ENCODE data around the gene TOPBP1.

Gene TOPBP1

DNA sequence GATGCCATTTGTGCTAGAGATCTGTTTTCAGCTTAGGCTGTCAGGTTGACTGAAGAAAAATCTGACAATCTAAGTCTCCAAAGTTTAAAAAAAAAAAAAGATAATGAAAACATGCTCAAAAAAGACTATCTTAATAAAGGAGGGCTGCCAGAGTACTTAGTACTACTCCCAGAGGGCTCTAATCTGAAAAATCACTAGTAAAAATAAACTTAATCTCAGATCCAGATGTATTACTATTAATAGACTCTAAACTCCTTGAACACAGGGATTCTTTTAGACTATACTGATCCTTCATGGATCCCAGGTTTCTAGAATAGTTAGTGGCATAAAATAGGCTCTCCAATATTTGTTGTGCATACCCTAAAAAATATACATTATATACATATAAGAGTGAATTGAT is 34.0 kb downstream of the TOPBP1 start:
- DNase-seq (ENCODE audit: low spot score in 2 of 2) (no peak), ATAC-seq (replicated peaks; ENCODE audit: extremely low read depth, poor library complexity, severe bottlenecking) (no peak)
- H3K27me3 Mint-ChIP-seq: no peaks in the 10 kb centered on the region
- H3K4me3 Mint-ChIP-seq: no peak overlapping the region
- H3K36me3 Mint-ChIP-seq (ENCODE audit: insufficient read depth): peaks cover 47% of the 10 kb centered on the region
- no peaks in the 10 kb centered on the region for H3K4me1 Mint-ChIP-seq
- H3K9me3 Mint-ChIP-seq: no peaks in the 10 kb centered on the region
- H3K27ac Mint-ChIP-seq (ENCODE audit: low read depth): no peak overlapping the region

DNA sequence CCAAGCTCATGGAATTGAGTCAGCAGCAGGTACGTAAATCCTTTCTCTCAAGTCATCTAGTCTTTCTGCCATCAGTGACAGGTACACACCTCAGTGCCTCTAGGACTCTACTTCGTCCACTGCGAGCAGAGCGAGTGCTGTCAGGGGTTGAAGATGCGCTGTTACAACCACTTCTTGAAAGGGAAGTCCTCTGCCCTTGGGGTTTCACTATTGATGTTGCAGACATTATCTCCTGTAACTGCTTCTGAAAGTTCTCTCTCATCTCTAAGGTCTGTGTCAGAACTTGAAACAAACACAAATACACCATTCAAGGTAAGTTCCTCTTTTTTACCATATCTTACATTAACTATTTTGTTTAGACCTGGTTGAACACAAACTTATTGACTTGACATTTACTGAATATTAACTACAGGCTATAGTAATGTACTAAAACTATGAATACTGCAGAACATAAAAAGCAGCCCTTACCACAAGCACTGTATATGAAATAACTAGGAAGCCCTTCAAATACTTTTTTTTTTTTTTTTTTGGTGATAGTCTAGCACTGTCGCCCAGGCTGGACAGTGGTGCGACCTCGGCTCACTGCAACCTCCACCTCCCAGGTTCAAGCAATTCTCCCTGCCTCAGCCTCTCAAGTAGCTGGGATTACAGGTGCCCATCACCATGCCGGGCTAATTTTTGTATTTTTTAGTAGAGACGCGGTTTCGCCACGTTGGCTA is 41.5 kb downstream of the TOPBP1 start:
- Mint-ChIP-seq H3K4me3 (no peak overlapping the region), H3K4me1 (no peaks in the 10 kb centered on the region), H3K27me3 (no peaks in the 10 kb centered on the region), H3K9me3 (no peaks in the 10 kb centered on the region), H3K36me3 (ENCODE audit: insufficient read depth) (peaks cover 61% of the 10 kb centered on the region), H3K27ac (ENCODE audit: low read depth) (no peak overlapping the region)
- ATAC-seq (replicated peaks; ENCODE audit: extremely low read depth, poor library complexity, severe bottlenecking) (no peak), DNase-seq (ENCODE audit: low spot score in 2 of 2) (no peak)

DNA sequence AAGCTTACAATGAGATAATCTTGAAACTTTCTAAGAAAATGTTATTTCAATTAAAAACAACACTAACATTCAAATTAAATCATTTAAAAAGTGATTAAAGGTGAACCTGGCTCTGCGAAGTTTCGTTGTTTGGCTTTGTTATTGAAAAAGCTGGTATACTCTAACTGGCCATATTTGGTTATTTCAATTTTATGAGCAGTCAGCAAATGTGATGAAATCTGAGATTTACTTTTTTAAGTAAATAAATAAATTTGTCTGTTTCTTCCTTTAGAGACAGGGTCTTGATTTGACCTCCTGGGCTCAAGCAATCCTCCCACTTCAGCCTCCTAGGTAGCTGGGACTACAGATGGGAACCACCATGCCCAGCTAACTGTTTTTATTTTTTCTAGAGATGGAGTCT is 50.2 kb downstream of the TOPBP1 start:
- DNase-seq (ENCODE audit: low spot score in 2 of 2) (no peak), ATAC-seq (replicated peaks; ENCODE audit: extremely low read depth, poor library complexity, severe bottlenecking) (no peak)
- Mint-ChIP-seq H3K4me1 (no peaks in the 10 kb centered on the region), H3K4me3 (no peak overlapping the region), H3K27me3 (no peaks in the 10 kb centered on the region), H3K9me3 (no peaks in the 10 kb centered on the region), H3K36me3 (ENCODE audit: insufficient read depth) (peaks cover 46% of the 10 kb centered on the region), H3K27ac (ENCODE audit: low read depth) (no peak overlapping the region)

DNA sequence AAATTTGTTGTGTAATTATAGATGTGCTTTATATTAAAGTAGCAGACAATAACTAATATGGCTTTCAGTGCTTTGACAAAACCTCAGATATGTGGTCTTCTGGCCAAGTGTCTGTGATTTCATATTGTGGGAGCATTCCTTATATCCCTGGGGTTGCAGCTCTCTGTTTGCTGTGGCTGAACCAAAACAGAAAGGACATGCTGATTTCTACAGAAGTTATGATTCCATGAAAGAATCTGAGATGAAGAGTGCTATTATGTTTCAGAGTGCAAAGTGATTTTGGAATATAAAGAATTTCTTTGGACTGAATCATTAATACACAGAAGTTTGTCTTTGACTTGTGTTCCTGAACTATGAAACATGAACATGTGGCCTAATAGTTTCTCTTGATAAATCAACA is 51.7 kb downstream of the TOPBP1 start:
- Mint-ChIP-seq H3K4me1 (no peaks in the 10 kb centered on the region), H3K27ac (ENCODE audit: low read depth) (no peak overlapping the region), H3K4me3 (no peak overlapping the region), H3K36me3 (ENCODE audit: insufficient read depth) (peaks cover 41% of the 10 kb centered on the region), H3K27me3 (no peaks in the 10 kb centered on the region), H3K9me3 (no peaks in the 10 kb centered on the region)
- ATAC-seq (replicated peaks; ENCODE audit: extremely low read depth, poor library complexity, severe bottlenecking): no peak
- DNase-seq (ENCODE audit: low spot score in 2 of 2): no peak

DNA sequence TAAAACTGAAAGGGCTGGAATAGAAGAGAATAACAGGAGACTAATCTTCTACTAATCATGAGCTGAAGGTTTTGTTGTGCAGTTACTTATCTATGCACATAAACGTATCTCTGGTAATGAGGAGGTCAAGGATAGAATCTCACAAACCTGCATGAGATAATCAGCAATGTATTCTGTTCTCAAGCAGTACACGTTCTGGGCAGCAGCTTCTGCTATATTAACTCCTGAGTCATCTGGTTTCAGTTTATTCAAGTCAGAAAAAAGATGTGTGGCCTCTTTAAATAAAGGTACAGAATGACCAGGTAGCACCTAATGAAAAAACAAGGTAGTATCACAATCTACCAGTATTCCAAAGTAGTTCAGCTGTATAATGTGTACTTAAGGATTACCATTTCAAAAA is 53.4 kb downstream of the TOPBP1 start:
- DNase-seq (ENCODE audit: low spot score in 2 of 2) (no peak), ATAC-seq (replicated peaks; ENCODE audit: extremely low read depth, poor library complexity, severe bottlenecking) (no peak)
- Mint-ChIP-seq H3K9me3 (no peaks in the 10 kb centered on the region), H3K36me3 (ENCODE audit: insufficient read depth) (peaks cover 40% of the 10 kb centered on the region), H3K4me3 (no peak overlapping the region), H3K4me1 (no peaks in the 10 kb centered on the region), H3K27ac (ENCODE audit: low read depth) (no peak overlapping the region), H3K27me3 (no peaks in the 10 kb centered on the region)

DNA sequence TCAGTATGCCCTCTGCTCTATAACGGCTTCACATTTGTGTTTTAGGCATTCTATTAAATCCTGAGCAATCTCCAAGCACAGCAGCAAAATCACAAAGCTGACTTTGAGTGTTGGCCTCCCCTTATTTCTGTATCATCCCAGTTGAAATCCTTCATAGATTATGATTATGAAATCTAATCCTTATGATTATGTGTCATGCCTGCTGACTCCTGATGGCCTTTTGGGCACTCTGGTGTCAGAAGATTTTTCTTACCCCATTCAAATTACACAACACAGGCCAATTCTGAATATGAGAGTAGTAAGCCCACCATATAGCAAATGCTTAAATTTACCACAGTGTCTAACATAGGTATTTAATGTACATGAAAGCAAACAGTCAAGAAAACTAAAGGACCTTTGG is 53.9 kb downstream of the TOPBP1 start:
- H3K27ac Mint-ChIP-seq (ENCODE audit: low read depth): no peak overlapping the region
- no peak overlapping the region for H3K4me3 Mint-ChIP-seq
- no peak for DNase-seq (ENCODE audit: low spot score in 2 of 2)
- H3K9me3 Mint-ChIP-seq: no peaks in the 10 kb centered on the region
- H3K4me1 Mint-ChIP-seq: no peaks in the 10 kb centered on the region
- H3K36me3 Mint-ChIP-seq (ENCODE audit: insufficient read depth): peaks cover 37% of the 10 kb centered on the region
- no peaks in the 10 kb centered on the region for H3K27me3 Mint-ChIP-seq
- no peak for ATAC-seq (replicated peaks; ENCODE audit: extremely low read depth, poor library complexity, severe bottlenecking)

DNA sequence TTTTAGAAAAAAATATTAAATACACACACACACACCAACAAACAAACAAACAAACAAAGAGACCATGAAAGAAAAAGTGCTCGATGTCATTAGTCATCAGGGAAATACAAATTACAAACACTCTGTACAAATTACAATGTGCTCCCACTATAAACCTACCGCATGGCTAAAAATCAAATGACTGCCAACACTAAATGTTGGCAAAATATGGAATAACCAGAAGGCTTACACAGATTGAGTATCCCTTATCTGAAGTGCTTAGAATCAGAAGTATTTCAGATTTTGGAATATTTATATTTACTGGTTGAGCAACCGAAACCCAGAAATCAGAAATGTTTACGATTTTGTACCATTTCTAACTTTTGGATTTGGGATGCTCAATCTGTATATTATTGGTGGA is 54.8 kb downstream of the TOPBP1 start:
- Mint-ChIP-seq H3K4me3 (no peak overlapping the region), H3K27me3 (no peaks in the 10 kb centered on the region), H3K27ac (ENCODE audit: low read depth) (no peak overlapping the region), H3K9me3 (no peaks in the 10 kb centered on the region), H3K36me3 (ENCODE audit: insufficient read depth) (peaks cover 36% of the 10 kb centered on the region), H3K4me1 (no peaks in the 10 kb centered on the region)
- ATAC-seq (replicated peaks; ENCODE audit: extremely low read depth, poor library complexity, severe bottlenecking) (no peak), DNase-seq (ENCODE audit: low spot score in 2 of 2) (no peak)

DNA sequence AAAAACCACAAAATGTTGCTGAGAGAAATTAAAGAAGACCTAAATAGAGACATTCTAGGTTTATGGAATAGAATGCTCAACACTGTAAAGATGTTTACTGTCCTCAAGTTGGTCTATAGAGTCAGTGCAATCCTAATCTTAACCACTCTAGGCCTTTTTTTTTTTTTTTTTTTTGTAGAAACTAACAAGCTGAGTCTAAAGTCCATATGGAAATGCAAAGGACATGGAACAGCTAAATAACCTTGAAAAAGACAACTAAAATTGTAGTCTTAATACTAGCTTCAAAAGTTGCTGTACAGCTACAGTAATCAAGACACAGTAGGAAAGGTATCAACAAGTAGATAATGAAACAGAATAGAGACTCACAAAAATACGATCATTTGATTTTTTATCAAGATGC is 55.4 kb downstream of the TOPBP1 start:
- ATAC-seq (replicated peaks; ENCODE audit: extremely low read depth, poor library complexity, severe bottlenecking): no peak
- no peak for DNase-seq (ENCODE audit: low spot score in 2 of 2)
- no peaks in the 10 kb centered on the region for H3K27me3 Mint-ChIP-seq
- no peaks in the 10 kb centered on the region for H3K9me3 Mint-ChIP-seq
- H3K36me3 Mint-ChIP-seq (ENCODE audit: insufficient read depth): peaks cover 35% of the 10 kb centered on the region
- H3K4me1 Mint-ChIP-seq: no peaks in the 10 kb centered on the region
- H3K4me3 Mint-ChIP-seq: no peak overlapping the region
- H3K27ac Mint-ChIP-seq (ENCODE audit: low read depth): no peak overlapping the region

DNA sequence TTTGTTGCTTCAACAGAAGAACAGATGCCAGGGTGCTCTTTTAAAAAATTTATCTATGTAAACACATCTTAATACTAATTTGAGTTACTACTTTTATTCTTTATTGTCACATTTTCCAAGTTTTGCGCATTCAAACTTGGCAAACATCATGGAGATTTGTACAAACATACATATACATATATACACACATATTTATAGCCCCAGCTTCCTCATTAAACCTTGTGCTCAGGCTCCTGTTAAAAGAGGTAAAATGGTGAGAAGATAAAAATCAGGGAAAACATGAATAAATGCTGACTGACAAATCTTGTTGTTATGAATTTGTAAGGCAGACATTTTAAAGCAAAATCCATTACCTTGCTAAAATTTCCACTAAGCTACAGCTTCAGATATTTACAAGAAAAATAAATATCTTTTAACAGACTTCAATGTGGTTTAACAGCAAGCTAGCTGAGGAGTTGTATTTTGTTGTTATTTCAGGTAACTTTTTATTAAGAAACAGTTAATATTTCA is 61.1 kb downstream of the TOPBP1 start:
- no peaks in the 10 kb centered on the region for H3K4me1 Mint-ChIP-seq
- ATAC-seq (replicated peaks; ENCODE audit: extremely low read depth, poor library complexity, severe bottlenecking) (no peak), DNase-seq (ENCODE audit: low spot score in 2 of 2) (no peak)
- H3K27me3 Mint-ChIP-seq: no peaks in the 10 kb centered on the region
- peaks cover 8% of the 10 kb centered on the region for H3K36me3 Mint-ChIP-seq (ENCODE audit: insufficient read depth)
- H3K4me3 Mint-ChIP-seq: no peak overlapping the region
- no peaks in the 10 kb centered on the region for H3K9me3 Mint-ChIP-seq
- H3K27ac Mint-ChIP-seq (ENCODE audit: low read depth): no peak overlapping the region

DNA sequence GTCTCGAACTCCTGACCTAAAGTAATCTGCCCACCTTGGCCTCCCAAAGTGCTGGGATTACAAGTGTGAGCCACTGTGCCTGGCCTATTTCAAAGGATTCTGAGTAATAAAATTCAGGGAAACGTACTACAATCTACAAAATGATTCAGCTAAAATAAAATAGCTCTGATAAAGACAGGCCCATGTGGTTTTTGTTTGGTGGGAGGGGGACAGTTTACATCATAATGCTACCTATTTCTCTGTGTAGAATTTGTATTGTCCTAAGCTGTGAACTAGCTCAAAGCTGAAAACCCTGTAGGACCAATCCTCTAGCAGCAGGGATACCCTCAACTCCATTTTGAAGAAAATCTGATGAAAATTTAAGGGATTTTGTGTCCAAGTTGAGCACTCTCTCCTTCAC is 62.5 kb downstream of the TOPBP1 start:
- Mint-ChIP-seq H3K9me3 (no peaks in the 10 kb centered on the region), H3K36me3 (ENCODE audit: insufficient read depth) (peaks cover 7% of the 10 kb centered on the region), H3K4me1 (no peaks in the 10 kb centered on the region), H3K4me3 (no peak overlapping the region), H3K27ac (ENCODE audit: low read depth) (no peak overlapping the region), H3K27me3 (no peaks in the 10 kb centered on the region)
- DNase-seq (ENCODE audit: low spot score in 2 of 2) (no peak), ATAC-seq (replicated peaks; ENCODE audit: extremely low read depth, poor library complexity, severe bottlenecking) (no peak)

DNA sequence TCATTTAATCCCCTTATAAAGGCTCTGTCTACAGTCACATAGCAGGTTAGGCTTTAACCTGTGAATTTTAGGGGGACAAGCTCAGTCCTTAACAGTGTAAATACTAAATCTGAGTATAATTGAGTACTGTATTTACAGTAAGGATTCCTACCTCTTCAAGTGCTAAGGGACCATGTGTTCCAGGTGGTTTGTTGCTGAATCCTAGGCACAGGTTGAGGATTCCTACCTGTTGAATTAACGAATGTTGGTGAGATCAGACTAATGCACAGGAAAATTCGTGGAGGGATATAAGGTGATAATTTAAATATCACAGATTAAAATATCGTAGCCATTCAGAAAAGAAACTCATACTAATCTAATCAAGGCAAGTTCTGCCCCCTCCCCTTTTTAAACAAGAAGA is 63.3 kb downstream of the TOPBP1 start:
- no peak overlapping the region for H3K4me3 Mint-ChIP-seq
- H3K27me3 Mint-ChIP-seq: no peaks in the 10 kb centered on the region
- no peaks in the 10 kb centered on the region for H3K9me3 Mint-ChIP-seq
- no peak for ATAC-seq (replicated peaks; ENCODE audit: extremely low read depth, poor library complexity, severe bottlenecking)
- DNase-seq (ENCODE audit: low spot score in 2 of 2): no peak
- peaks cover 7% of the 10 kb centered on the region for H3K36me3 Mint-ChIP-seq (ENCODE audit: insufficient read depth)
- peaks cover under 1% of the 10 kb centered on the region for H3K4me1 Mint-ChIP-seq
- no peak overlapping the region for H3K27ac Mint-ChIP-seq (ENCODE audit: low read depth)

DNA sequence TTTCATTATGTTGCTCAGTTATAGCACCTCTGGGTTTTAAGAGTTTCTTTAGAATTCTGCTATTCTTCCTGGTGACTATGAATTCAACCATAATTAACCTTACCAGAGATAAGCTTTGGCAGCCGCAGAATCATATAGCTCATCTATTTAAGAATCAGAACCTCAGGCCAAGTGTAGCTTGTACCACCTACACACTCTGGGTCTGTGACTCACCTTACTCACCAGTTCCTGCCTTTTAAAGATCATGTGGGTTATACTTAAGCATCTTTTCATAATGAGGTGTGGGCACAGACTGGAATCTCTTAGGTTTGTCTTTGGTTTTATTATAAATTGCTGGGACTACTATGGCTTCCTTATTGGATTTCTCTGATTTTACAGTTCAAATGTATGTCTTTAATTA is 66.4 kb downstream of the TOPBP1 start:
- Mint-ChIP-seq H3K27ac (ENCODE audit: low read depth) (peak overlapping the region; percentile 36), H3K4me3 (no peak overlapping the region), H3K27me3 (no peaks in the 10 kb centered on the region), H3K9me3 (no peaks in the 10 kb centered on the region), H3K36me3 (ENCODE audit: insufficient read depth) (peaks cover 2% of the 10 kb centered on the region), H3K4me1 (peaks cover 7% of the 10 kb centered on the region)
- ATAC-seq (replicated peaks; ENCODE audit: extremely low read depth, poor library complexity, severe bottlenecking): no peak
- no peak for DNase-seq (ENCODE audit: low spot score in 2 of 2)

DNA sequence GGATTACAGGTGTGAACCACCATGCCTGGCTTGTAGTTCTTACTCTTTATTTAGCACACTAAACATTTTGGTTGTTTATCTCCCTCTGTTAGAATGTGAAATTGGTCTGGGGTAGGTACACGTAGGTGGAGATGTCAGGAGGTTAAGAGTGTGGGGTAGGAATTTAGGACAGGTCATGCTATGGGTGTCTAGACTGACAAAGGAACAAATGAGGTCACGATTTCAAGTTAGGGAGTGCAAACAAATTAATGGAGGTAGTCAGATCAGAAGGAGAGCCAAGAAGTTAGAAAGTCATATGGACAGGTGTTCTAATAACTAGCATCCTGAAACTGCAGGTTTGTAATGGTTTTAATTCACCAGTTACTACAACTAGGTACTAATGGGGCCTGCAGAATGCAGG is 68.5 kb downstream of the TOPBP1 start:
- Mint-ChIP-seq H3K4me3 (no peak overlapping the region), H3K9me3 (no peaks in the 10 kb centered on the region), H3K27ac (ENCODE audit: low read depth) (peak overlapping the region; percentile 74), H3K27me3 (no peaks in the 10 kb centered on the region), H3K36me3 (ENCODE audit: insufficient read depth) (peaks cover 19% of the 10 kb centered on the region), H3K4me1 (peaks cover 22% of the 10 kb centered on the region)
- DNase-seq (ENCODE audit: low spot score in 2 of 2) (no peak), ATAC-seq (replicated peaks; ENCODE audit: extremely low read depth, poor library complexity, severe bottlenecking) (no peak)
